ENCODE data around the gene NBPF9. TPM values are rescaled to one million over a fixed set of nuclear protein-coding genes. Genes with fewer than 3 reads are reported as not detected.

NBPF9 gene, protein sequence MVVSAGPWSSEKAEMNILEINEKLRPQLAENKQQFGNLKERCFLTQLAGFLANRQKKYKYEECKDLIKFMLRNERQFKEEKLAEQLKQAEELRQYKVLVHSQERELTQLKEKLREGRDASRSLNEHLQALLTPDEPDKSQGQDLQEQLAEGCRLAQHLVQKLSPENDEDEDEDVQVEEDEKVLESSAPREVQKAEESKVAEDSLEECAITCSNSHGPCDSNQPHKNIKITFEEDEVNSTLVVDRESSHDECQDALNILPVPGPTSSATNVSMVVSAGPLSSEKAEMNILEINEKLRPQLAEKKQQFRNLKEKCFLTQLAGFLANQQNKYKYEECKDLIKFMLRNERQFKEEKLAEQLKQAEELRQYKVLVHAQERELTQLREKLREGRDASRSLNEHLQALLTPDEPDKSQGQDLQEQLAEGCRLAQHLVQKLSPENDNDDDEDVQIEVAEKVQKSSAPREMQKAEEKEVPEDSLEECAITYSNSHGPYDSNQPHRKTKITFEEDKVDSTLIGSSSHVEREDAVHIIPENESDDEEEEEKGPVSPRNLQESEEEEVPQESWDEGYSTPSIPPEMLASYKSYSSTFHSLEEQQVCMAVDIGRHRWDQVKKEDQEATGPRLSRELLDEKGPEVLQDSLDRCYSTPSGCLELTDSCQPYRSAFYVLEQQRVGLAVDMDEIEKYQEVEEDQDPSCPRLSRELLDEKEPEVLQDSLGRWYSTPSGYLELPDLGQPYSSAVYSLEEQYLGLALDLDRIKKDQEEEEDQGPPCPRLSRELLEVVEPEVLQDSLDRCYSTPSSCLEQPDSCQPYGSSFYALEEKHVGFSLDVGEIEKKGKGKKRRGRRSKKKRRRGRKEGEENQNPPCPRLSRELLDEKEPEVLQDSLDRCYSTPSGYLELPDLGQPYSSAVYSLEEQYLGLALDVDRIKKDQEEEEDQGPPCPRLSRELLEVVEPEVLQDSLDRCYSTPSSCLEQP (N-terminal part only)
- total RNA-seq, result 8.1 and 13.2 TPM in 2 replicates

DNA sequence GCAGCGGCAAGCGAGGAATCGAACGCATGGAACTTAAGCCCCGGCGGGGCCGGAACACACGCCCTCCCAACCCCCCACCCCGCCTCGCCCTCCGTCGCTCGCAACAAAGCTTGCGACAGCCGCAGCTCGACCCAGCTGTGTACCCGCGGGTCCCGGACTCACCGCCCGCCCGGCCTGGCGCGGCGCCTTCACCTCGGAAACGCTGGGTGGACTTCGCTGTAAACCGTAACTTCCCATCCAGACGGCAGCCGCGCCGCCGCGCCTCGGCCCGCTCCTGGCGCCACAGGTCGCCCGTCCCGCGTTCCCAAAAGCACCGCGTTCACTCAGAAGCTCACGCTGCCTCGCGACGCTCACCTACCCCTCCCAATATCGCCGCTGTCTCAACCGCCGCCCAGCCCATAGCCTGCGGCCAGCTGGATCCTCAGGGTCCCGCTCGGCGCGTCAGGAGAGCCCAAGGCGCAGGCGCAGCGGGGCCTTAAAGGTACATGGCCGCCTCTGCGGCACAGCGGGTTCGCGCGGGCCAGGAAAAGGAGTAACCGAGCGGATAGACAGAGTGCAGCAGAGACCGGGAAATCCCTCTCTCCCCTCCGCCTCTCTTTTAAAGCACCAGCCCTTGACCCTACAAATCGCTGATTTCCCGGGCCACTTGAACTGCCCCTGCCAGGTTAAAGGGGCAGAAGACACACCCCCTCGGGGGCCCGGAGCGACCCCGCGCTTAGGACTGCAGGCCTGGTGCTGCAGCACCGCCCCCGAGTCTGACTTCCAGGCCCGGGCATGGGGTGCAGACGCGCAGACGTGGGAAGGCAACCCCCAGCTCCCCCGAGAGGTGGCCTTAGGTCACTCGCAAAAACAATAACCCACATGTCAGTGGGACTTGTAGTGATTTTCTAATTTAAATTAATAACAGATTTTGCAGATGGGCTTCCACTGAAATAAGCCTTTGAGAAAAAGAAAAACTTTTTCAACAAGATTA lies at the start of gene NBPF9:
Gene NBPF9, minus strand, starts transcription at position 443 of the 973 bp plus-strand sequence. CDS start 21,412 bp downstream, outside the sequence.

Data from mesangial cell (primary cell).